Epidermal melanocyte (primary cell): ENCODE data around the gene ARID4B.
"Not testable (repeated sequence)": the region's sequence is repeated elsewhere in the genome, so short reads cannot be mapped to it uniquely, and the experiment has no call there.

Experiments
- DNase-seq: peaks from one replicate; pipeline ENCODE4 v3.0.0; 2011; ENCODE audit warnings: low spot score; ENCODE audit not compliant: insufficient read length

ARID4B gene

DNA sequence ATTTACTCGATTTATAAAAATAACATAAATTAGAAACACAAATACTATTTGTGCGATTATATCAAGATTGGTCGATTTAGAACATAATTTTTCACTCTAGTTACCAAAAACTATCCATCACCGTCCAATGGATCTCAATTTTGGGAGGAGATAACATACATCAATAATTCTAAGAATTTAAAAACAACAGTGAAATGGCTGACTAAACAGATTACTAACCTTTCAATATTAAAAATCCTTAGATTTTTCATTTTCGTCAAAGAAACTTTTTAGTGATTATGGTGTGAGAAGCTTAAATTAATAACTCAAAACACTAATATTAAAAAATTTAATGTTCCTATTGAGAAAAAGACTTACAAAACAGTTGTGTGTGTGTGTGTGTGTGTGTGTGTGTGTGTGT, 91.9 kb downstream of the ARID4B start:
- DNase-seq, result no peak

- DNase-seq, result no peak
Observed at GRCh38 chr1:235229868-235230267, 98.1 kb downstream of the ARID4B start.

GRCh38 chr1:235227414-235227813, 100.6 kb downstream of the ARID4B start:
- DNase-seq, result no peak

- no peak for DNase-seq
Observed at GRCh38 chr1:235226933-235227332, 101.0 kb downstream of the ARID4B start.

DNA sequence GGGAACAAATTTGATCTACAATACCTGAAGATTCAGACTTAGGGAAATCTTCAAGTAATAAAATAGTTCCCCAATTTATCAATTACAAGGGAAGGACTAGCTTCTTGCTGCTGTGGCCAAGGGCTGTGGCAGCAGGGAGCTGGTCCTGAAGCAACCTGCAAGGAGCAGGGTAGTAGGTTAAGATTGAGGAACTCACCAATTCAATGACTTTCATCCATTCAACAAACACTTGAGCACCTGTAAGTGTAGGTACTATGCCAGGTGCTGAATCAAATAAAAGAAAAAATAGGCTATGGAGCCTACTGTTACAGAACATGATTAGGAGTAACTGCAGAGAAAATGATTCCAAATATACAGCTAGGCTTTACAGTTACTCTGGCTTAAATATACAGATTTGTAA, 102.7 kb downstream of the ARID4B start:
- DNase-seq, result no peak

DNA sequence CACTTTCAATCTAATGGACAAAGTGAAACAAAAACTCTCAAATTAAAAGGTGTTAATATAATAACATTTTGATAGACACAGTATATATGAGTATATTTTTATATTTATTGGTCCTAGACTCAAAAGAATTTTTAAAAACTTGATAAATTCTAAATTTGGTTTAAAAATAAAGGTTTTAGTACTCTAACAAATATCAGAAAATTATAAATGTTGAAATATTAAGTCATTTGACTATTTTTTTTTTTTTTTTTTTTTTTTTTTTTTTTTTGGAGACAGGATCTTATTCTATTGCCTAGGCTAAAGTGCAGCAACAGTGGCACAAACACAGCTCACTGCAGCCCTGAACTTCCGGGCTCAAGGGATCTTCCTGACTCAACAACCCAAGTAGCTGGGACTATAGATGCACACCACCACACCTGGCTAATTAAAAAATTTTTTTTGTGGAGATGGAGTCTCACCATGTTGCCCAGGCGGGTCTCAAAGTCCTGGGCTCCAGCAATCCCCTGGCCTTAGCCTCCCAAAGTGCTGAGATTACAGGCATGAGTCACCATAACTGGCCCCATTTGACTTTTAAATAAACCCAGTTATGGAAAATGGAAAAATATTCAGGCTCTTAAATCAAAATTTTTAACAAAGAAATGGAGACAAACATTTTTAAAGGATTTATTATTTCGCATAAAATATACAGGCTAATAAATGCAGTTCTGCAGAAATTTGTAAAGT, 106.2 kb downstream of the ARID4B start:
- DNase-seq, result no peak

DNA sequence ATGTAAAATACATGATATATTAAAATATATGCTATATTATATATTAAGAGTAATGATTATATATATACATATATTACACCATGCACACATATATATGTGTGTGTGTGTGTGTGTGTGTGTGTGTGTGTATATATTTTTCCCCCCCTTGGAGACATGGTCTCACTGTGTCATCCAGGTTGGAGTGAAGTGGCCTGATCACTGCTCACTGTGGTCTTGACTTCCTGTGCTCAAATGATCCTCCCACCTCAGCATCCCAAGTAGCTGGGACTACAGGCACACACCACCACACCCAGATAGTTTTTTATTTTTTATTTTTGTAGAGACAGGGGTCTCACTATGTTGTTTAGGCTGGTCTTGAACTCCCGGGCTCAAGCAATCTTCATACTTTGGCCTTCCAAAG, 112.5 kb downstream of the ARID4B start:
- no peak for DNase-seq

DNA sequence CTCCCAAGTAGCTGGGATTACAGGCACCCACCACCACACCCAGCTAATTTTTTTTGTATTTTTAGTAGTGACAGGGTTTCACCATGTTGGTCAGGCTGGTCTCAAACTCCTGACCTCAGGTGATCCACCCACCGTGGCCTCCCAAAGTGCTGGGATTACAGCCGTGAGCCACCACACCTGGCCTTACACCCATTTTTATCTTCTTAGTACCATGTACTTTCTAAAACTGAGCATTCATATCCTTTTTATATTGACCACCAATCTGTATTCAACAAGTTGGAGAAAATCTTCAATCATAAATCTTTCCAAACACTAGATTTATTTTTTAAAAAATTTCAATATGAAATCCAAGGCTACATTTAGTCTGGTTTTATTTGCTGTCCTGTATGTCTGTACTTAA, 113.0 kb downstream of the ARID4B start:
- not testable (repeated sequence) for DNase-seq

- DNase-seq, result no peak
Observed at GRCh38 chr1:235213752-235214151, 114.2 kb downstream of the ARID4B start.

GRCh38 chr1:235211517-235211916, 116.5 kb downstream of the ARID4B start:
- DNase-seq, result no peak

- no peak for DNase-seq
Observed at GRCh38 chr1:235207209-235207565, 120.8 kb downstream of the ARID4B start.

DNA sequence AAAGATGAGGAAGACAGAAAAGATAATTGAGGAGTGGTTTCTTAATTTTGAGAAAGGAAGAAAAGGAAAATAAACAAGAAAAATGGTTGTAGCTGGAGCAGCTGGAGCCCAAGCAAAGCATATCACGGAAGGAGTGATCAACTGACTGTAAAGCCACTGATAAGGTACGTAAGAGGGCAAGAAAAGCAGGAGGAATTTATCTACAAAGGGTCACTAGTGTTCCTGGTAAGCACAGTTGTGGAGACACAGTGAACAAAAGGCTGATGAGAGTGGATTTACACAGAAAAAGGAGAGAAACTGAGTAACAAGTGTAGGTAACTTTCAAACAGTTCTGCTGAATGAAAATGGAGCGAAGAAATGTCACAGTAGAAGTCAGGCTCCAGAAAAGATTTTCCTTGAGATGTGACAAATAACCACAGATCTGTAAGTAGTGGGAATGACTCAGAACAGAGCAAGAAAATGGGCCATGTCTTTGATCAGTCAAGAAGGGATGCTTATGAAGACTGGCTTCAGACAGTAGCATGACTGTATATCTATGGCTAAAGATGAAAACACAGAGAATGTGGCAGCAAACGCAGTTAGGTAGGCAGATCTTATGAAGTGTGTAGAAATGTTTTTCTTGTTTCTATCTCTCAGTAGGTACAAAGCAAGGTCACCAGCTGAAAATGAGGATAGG, 121.3 kb downstream of the ARID4B start:
- no peak for DNase-seq

DNA sequence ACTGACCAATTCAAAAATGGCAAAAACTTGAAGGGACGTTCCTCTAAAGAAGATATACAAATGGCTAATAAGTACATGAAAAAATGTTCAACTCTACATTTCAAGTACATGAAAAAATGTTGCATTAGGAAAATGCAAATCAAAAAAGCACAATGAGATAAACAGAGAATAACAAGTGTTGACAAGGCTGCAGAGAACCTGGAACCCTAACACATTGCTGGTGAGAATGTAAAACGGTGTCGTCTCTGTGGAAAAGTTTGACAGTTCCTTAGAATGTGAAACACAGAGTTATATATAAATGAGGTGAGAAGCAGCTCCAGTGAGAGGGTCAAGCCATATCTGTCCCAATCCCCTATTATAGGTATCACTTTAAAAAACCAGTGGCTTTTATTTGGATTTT, 122.3 kb downstream of the ARID4B start:
- no peak for DNase-seq

GRCh38 chr1:235203428-235203827, 124.6 kb downstream of the ARID4B start:
- DNase-seq, result no peak

DNA sequence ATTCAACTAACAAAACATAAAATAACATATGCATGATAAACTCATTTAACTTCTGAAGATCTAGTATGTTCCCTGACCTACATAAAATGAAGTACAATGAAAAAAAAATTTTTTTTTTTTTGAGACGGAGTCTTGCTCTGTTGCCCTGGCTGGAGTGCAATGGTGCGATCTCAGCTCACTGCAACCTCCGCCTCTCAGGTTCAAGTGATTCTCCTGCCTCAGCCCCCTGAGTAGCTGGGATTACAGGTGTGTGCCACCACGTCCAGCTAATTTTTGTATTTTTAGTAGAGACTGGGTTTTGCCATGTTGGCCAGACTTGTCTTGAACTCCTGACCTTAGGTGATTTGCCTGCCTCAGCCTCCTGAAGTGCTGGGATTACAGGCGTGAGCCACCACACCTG, 125.5 kb downstream of the ARID4B start:
- not testable (repeated sequence) for DNase-seq

DNA sequence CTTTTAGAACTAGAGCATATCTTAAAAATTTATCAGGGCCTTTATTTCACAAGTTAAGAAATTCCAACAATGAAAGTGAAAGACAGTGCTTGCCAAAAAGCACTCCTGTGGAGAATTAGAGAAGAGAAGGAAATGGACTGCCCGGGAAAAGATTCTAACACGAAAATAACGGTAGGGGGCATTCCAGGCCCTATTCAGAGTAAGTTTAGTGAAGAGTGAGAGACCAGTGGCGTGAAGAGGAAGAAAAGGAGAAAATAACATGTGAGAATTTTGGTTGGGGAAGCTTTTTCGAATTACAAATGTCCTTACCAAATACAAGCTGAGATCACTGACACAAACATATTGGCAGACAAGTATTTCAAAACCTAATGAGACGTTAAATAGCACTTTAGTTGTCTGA, 128.5 kb downstream of the ARID4B start:
- no peak for DNase-seq

- DNase-seq, result no peak
Observed at GRCh38 chr1:235190431-235190830, 137.5 kb downstream of the ARID4B start.

GRCh38 chr1:235187316-235187715, 140.7 kb downstream of the ARID4B start:
- DNase-seq, result no peak

- no peak for DNase-seq
Observed at GRCh38 chr1:235181561-235182245, 146.3 kb downstream of the ARID4B start.

DNA sequence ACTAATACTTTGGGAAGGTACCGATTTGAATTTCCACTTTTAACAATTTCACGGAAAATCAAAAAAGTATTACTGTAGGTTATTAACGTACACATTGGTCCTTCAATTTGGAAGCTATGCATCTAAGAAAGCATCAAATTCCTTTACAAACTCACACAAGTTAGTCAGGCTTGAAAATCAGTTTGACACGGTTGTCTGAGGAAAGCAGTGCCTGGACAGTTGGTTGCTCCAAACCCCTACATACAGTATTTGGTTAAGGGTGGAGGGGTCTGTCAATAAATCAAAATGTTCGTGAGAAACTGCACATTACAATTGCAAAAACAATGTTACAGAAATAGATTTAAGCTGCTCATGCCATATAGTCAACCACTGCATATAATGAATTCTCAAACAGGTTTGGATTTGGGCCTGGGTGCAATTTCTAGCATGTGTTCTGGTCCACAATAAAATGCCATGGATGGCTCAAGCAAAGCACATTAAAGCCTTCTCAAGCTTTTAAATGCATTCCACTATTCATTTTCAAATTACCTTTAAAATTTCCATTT, 147.0 kb downstream of the ARID4B start:
- DNase-seq, result no peak

- DNase-seq, result no peak
Observed at GRCh38 chr1:235176486-235176885, 151.5 kb downstream of the ARID4B start.

GRCh38 chr1:235169986-235170385, 158.0 kb downstream of the ARID4B start:
- no peak for DNase-seq
